ENCODE results near the gene TRIM51G.
"Not testable (repeated sequence)": the region's sequence is repeated elsewhere in the genome, so short reads cannot be mapped to it uniquely, and the experiment has no call there.

The TRIM51G gene, protein sequence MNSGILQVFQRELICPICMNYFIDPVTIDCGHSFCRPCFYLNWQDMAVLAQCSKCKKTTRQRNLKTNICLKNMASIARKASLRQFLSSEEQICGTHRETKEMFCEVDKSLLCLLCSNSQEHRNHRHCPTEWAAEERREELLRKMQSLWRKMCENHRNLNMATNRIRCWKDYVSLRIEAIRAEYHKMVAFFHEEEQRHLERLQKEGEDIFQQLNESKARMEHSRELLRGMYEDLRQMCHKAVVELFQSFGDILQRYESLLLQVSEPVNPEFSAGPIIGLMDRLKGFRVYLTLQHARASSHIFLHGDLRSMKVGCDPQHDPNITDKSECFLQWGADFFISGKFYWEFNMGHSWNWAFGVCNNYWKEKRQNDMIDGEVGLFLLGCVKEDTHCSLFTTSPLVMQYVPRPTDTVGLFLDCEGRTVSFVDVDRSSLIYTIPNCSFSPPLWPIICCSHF
- 0 reads per million in 3 experiments for total RNA-seq

DNA sequence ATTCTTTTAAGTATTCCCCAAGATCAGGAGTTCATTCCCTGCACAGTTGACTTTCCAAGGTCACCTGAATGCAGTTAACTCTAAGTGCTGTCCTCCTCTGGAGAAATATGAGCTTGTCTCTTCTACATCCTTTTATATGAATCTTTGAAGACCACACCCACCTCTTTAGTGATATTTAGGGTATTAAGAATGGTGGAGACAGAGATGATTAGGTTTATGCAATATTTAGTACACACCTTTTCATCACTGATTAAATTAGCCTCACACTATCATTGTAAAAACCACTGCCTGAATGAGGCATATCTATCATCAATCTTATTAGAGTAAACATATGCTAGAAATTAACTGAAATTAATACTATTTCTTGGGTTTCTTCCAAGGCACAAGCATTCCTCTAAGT is at the start of gene TRIM51G:
Gene TRIM51G (minus strand): TSS at position 101 of the 400 bp plus-strand sequence. CDS start 2,190 bp downstream, outside the sequence.
- not testable (repeated sequence) for DNase-seq

DNA sequence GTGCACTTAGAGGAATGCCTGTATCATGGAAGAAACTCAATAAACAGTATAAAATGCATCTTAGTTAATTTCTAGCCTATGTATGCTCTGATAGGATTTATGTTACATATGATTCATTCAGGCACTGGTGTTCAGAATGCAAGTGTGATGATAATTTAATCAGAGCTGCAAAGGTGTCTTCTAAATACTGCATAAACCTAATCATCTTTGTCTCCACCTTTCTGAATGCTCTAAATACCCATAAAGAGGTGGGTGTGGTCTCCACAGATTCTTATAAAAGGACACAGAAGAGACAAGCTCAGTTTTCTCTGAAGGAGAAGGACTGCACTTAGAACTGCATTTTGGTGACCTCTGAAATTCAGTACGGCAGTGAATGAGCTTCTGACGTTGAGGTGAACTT is 44.8 kb upstream of the TRIM51G start, which contains the start of gene TRIM49B:
Gene TRIM49B (plus strand): TSS at position 301 of the 400 bp plus-strand sequence. CDS start 2,777 bp downstream, outside the sequence.
- DNase-seq: not testable (repeated sequence)

GRCh38 chr11:48968592-48968991 is 15.1 kb downstream of the TRIM51G start:
- not testable (repeated sequence) for DNase-seq

DNA sequence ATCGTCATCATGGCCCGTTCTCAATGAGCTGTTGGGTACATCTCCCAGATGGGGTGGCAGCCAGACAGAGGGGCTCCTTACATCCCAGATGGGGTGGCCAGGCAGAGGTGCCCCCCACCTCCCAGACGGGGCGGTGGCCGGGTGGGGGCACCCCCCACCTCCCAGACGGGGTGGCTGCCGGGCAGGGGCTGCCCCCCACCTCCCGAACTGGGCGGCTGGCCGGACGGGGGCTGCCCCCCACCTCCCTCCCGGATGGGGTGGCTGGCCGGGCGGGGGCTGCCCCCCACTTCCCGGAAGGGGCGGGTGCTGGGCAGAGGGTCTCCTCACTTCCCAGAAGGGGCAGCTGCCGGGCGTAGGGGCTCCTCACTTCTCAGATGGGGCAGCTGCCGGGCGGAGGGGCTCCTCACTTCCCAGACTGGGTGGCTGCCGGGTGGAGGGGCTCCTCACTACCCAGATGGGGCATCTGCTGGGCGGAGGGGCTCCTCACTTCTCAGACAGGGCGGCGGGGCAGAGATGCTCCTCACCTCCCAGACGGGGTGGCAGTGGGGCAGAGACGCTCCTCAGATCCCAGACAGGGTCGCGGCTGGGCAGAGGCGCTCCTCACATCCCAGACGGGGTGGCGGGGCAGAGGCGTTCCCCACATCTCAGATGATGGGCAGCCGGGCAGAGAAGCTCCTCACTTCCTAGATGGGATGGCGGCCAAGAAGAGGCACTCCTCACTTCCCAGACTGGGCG is 28.2 kb downstream of the TRIM51G start:
- not testable (repeated sequence) for DNase-seq

DNA sequence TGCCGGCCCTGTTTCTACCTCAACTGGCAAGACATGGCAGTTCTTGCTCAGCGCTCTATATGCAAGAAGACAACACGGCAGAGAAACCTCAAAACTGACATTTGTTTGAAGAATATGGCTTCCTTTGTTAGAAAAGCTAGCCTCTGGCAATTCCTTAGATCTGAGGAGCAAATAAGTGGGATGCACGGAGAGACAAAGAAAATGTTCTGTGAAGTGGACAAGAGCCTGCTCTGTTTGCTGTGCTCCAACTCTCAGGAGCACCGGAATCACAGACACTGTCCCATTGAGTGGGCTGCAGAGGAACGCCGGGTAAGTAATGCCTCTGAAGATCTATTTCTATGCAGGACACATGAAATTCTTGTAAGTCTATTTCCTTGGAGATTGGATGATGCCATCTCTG is 37.9 kb downstream of the TRIM51G start:
- DNase-seq: not testable (repeated sequence)

Measured in central memory CD4-positive, alpha-beta T cell (primary cell).